Retinal pigment epithelial cell (primary cell): ENCODE data around the gene C12orf43.

Source experiments
- DNase-seq: peaks from one replicate; pipeline ENCODE4 v3.0.0-alpha.2; 2010; ENCODE audit warnings: low read depth
- H3K4me3 ChIP-seq: 2 replicates; pipeline ENCODE4 v1.5.1; 2011; ENCODE audit warnings: mild to moderate bottlenecking, low read length, control low read depth, moderate library complexity
- TF ChIP-seq, protein P1 (sequence below): conservative IDR thresholded peaks from 2 replicates; pipeline ENCODE4 v1.5.1; 2011; ENCODE audit warnings: low read depth, low read length, control low read depth, inconsistent platforms

C12orf43 gene

DNA sequence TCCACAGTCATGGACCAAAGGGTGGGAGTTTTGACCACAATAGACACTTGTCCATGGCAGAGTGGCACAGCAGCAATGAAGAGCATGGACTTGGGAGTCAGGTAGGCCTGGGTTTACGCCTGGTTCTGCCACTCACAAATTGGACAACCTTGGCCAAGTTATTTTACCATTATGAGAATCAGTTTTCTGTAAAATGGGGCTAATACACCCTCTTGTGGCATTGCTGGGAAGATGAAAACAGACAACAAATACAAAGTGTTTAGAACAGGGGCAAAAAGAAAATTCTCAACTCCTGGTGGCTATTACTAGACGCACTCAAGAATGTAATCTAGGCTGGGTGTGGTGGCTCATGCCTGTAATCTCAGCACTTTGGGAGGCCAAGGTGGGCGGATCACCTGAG is 2.6 kb downstream of the C12orf43 start:
- DNase-seq = no peak
- no peak overlapping the region for H3K4me3 ChIP-seq
- TF ChIP-seq, protein P1, sequence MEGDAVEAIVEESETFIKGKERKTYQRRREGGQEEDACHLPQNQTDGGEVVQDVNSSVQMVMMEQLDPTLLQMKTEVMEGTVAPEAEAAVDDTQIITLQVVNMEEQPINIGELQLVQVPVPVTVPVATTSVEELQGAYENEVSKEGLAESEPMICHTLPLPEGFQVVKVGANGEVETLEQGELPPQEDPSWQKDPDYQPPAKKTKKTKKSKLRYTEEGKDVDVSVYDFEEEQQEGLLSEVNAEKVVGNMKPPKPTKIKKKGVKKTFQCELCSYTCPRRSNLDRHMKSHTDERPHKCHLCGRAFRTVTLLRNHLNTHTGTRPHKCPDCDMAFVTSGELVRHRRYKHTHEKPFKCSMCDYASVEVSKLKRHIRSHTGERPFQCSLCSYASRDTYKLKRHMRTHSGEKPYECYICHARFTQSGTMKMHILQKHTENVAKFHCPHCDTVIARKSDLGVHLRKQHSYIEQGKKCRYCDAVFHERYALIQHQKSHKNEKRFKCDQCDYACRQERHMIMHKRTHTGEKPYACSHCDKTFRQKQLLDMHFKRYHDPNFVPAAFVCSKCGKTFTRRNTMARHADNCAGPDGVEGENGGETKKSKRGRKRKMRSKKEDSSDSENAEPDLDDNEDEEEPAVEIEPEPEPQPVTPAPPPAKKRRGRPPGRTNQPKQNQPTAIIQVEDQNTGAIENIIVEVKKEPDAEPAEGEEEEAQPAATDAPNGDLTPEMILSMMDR = no peak

DNA sequence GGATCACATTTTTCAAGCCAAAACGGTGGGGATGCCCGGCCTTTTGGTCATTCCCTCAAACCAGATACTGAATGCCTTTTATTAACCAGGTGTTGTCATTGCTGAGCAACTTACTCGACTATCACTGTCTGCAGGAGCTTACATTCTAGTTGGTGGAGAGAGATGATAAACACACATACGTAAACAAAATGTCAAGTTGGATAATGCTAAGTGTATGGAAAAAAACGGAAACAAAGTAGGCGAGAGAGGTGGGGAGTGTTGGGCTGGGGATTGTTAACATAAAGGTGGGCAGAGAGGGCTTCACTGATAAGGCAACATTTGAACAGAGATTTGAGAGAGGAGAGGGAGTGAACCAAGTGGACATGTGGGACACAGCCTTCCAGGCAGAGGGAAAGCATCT is 4.5 kb downstream of the C12orf43 start:
- TF ChIP-seq, protein P1 = no peak
- DNase-seq = no peak
- no peak overlapping the region for H3K4me3 ChIP-seq

DNA sequence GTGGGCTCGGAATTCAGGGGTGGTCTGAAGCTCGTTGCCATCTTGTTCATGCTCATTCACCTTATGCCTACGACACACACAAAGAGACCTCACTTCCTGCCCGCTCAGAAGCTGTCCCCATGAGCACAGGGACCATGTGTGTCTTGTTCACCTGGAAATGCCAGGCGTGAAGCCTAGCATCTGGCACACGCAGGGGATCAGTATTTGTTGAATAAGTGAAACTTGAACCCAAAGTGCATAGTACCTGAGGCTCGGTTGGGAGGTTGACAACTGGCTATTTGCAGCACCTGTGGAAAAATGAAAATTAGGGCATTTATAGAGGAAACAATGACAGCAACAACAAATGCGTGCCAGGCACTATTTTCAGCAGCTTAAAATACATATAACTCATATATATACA is 5.4 kb downstream of the C12orf43 start:
- DNase-seq = no peak
- TF ChIP-seq, protein P1 = no peak
- H3K4me3 ChIP-seq = no peak overlapping the region

DNA sequence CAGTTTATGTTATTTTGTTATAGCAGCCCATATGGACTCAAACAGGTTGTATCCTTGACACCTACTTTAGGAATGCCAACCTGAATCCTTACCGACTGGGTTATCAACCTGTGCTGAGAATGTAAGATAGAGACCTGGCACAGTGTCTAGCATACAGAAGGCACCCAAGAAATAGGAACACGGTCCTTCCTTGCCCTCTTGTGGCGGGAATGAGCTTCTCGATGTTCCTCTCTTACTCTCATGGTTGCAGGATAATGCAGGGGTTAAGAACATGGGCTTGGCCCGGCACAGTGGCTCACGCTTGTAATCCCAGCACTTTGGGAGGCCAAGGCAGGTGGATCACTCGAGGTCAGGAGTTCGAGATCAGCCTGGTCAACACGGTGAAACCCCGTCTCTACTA is 6.5 kb downstream of the C12orf43 start:
- no peak overlapping the region for H3K4me3 ChIP-seq
- TF ChIP-seq, protein P1 = peak; percentile 65
- peak; percentile 28 for DNase-seq

DNA sequence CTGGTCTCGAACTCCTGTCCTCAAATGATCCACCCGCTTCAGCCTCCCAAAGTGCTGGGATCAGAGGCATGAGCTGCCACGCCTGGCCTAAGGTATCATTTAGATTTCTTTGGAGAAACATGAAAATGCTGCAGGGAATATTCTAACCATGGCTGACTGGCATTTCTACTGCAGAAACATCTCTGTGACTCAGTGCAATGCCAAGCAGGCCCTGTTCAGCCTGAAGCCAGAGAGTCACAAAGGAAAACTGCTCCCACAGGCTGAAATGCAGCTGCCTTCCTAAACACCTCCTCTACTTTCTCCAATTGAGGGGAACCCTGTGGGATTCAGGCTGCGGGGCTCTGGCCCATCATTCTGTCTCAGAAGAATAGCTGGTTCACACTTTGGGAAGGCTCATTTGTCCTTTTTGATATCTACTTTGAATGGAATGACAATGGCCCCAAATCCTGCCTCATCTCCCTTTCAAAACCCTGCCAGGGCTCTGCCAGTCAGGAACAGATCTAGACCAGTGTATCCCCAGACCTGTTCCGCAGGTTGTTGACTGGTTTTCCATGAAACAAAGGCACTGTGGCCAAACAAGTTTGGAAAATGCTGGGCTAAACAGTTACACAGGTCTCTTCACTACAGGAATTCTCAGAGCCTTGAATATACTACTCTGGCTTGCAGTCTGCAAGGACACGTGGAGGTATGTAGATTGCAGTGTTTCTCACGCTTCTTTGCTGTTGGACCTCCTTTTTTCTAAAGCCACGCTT is 7.8 kb downstream of the C12orf43 start:
- H3K4me3 ChIP-seq = no peak overlapping the region
- TF ChIP-seq, protein P1 = no peak
- DNase-seq = no peak

DNA sequence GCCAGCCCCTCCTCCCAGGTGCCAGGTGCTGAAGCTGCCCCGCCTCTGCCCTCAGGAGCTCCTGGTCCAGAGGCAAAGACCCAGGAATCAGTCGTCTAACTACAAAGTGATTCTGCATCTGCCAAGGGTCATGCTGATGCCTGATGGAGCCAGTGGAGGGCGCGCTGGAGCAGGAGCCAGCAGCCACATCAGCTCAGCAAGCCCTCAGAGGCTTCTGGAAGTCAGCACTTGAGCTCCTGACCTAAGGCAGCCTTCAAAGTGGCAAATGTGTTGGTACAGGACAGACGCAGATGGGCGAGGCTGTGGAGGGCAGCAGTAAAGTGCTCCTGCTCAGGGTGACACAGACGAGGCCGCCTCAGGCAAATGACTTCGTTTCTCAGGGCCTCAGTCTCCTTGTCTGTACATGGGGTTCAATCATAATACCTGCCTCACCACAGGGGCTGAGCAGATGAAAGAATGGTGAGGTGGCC is 10.9 kb downstream of the C12orf43 start:
- TF ChIP-seq, protein P1 = peak; percentile 86
- no peak for DNase-seq
- no peak overlapping the region for H3K4me3 ChIP-seq

DNA sequence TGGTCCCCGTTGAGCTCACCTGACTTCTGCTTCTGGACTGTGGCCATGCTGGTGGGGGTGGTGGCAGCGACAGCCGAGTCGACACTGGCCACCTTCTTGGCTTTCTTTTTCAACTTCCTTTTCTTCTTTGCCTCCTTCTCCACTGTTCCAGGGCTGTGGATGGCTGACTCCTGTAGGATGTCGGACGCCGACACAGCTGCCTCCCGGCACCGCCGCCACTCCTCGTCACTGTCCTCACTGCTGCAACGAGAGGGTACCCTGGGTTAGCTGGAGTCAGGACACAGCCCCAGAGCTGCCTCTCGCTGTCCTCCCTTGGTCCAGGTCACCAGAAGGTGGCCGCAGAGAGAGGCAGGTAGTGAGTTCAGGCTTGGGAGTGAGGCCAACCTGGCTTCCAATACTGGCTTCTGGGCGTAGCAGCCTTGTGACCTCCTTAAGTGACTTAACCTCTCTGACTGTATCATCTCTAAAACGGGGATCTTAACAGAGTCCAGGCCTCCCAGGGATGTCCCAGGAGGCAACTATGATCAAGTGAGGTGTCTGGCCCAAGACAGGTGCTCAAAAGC is 12.0 kb downstream of the C12orf43 start:
- no peak for DNase-seq
- no peak overlapping the region for H3K4me3 ChIP-seq
- TF ChIP-seq, protein P1 = no peak
